ENCODE measurements around the gene NKX2-4.
"Not testable (repeated sequence)": the region's sequence is repeated elsewhere in the genome, so short reads cannot be mapped to it uniquely, and the experiment has no call there.

Gene NKX2-4

GRCh38 chr20:21433329-21433890 is 36.1 kb upstream of the NKX2-4 start:
- no peaks in the 10 kb centered on the region for H3K9me3 ChIP-seq

GRCh38 chr20:21432911-21433310 is 35.6 kb upstream of the NKX2-4 start:
- no peak for TF ChIP-seq CTCF (IDR thresholded peaks at IDR 0.05)

More at GRCh38 chr20:21433329-21433890, 36.1 kb upstream of the NKX2-4 start:
- no peaks in the 10 kb centered on the region for H3K36me3 ChIP-seq
- no peak overlapping the region for H3K27ac ChIP-seq
- H3K4me1 ChIP-seq (ENCODE audit: control insufficient read depth in 1 of 2, insufficient read depth in 1 of 2, low read depth in 1 of 2, low read length in 1 of 2): no peaks in the 10 kb centered on the region
- H3K4me3 ChIP-seq (ENCODE audit: low read depth in 1 of 2, low read length in 1 of 2): no peak overlapping the region
- no peak for TF ChIP-seq CTCF (IDR thresholded peaks at IDR 0.05)
- H3K27me3 ChIP-seq: peaks cover 83% of the 10 kb centered on the region

GRCh38 chr20:21430020-21430419 is 32.7 kb upstream of the NKX2-4 start:
- no peaks in the 10 kb centered on the region for H3K9me3 ChIP-seq
- H3K4me1 ChIP-seq (ENCODE audit: control insufficient read depth in 1 of 2, insufficient read depth in 1 of 2, low read depth in 1 of 2, low read length in 1 of 2): no peaks in the 10 kb centered on the region
- H3K27me3 ChIP-seq: peaks cover 72% of the 10 kb centered on the region
- H3K36me3 ChIP-seq: no peaks in the 10 kb centered on the region
- no peak for TF ChIP-seq CTCF (IDR thresholded peaks at IDR 0.05)
- no peak overlapping the region for H3K27ac ChIP-seq
- no peak overlapping the region for H3K4me3 ChIP-seq (ENCODE audit: low read depth in 1 of 2, low read length in 1 of 2)

More at GRCh38 chr20:21432911-21433310, 35.6 kb upstream of the NKX2-4 start:
- Histone ChIP-seq H3K4me1 (ENCODE audit: control insufficient read depth in 1 of 2, insufficient read depth in 1 of 2, low read depth in 1 of 2, low read length in 1 of 2) (no peaks in the 10 kb centered on the region), H3K4me3 (ENCODE audit: low read depth in 1 of 2, low read length in 1 of 2) (no peak overlapping the region), H3K9me3 (no peaks in the 10 kb centered on the region), H3K27ac (no peak overlapping the region), H3K27me3 (peaks cover 83% of the 10 kb centered on the region), H3K36me3 (no peaks in the 10 kb centered on the region)

DNA sequence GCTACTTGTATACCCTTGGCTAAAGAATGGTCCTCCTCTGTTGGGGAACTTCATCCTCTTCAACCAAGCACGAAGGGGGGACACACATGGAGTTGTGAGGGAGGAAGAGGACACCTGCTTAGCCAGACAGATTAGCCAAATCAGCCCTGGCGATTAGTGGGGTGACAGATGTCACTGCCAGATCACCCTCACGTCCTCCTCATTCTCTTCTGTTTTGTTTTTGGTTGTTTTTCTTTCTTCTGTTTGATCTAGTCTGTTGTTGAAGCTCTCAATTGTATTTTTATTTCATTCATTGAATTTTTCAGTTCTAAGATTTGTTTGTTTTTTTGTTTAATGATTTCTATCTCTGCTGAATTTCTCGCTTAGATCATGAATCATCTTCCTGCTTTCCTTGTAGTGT is 27.5 kb upstream of the NKX2-4 start:
- Histone ChIP-seq H3K36me3 (no peaks in the 10 kb centered on the region), H3K9me3 (peaks cover 3% of the 10 kb centered on the region), H3K4me3 (ENCODE audit: low read depth in 1 of 2, low read length in 1 of 2) (no peak overlapping the region), H3K27ac (no peak overlapping the region), H3K4me1 (ENCODE audit: control insufficient read depth in 1 of 2, insufficient read depth in 1 of 2, low read depth in 1 of 2, low read length in 1 of 2) (no peaks in the 10 kb centered on the region), H3K27me3 (peaks cover 41% of the 10 kb centered on the region)
- TF ChIP-seq CTCF (IDR thresholded peaks at IDR 0.05): no peak

DNA sequence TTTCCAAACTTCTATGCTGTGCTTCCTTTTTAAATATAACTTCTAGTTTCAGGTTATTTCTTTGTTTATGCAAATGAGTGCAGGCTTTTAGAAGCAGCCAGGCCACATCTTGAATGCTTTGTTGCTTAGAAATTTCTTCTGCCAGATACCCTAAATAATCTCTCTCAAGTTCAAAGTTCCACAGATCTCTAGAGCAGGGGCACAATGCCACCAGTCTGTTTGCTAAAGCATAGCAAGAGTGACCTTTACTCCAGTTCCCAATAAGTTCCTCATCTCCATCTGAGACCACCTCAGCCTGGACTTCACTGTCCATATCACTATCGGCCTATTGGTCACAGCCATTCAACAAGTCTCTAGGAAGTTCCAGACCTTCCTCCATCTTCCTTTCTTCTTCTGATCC is 26.4 kb upstream of the NKX2-4 start:
- not testable (repeated sequence) for H3K36me3 ChIP-seq; H3K4me1 ChIP-seq (ENCODE audit: control insufficient read depth in 1 of 2, insufficient read depth in 1 of 2, low read depth in 1 of 2, low read length in 1 of 2); H3K27ac ChIP-seq; H3K9me3 ChIP-seq; H3K4me3 ChIP-seq (ENCODE audit: low read depth in 1 of 2, low read length in 1 of 2)
- H3K27me3 ChIP-seq: peaks cover 38% of the 10 kb centered on the region

DNA sequence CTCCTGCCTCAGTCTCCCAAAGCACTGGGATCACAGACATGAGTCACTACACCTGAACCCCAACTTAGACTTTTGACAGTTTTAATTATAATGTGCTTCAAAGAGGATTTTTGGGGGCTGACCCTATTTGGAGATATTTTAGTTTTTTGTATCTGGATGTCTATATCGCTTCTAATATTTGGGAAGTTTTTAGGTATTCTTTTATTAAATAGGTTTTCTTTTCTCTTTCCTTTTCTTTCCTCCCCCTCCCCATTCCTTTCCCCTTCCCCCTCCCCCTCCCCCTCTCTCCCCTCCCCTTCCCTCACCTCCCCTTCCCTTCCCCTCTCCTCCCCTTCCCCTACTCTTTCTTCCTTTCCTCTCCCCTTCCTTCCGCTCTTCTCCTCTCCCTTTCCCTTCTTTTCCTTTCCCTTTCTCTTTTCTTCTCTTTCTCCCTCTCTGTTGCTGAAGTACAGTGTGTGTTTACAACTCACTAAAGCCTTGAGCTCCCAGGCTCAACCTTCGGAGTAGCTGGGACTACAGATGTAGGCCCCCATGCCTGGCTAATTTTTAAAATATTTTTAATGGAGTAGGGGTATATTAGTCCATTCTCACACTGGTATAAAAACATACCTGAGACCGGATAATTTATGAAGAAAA is 24.4 kb upstream of the NKX2-4 start:
- Histone ChIP-seq H3K27me3 (peaks cover 31% of the 10 kb centered on the region), H3K9me3 (peaks cover 3% of the 10 kb centered on the region), H3K4me1 (ENCODE audit: control insufficient read depth in 1 of 2, insufficient read depth in 1 of 2, low read depth in 1 of 2, low read length in 1 of 2) (no peaks in the 10 kb centered on the region), H3K4me3 (ENCODE audit: low read depth in 1 of 2, low read length in 1 of 2) (no peak overlapping the region), H3K36me3 (no peaks in the 10 kb centered on the region), H3K27ac (no peak overlapping the region)
- TF ChIP-seq CTCF (IDR thresholded peaks at IDR 0.05): no peak

GRCh38 chr20:21419147-21419546 is 21.8 kb upstream of the NKX2-4 start:
- not testable (repeated sequence) for H3K4me1 ChIP-seq (ENCODE audit: control insufficient read depth in 1 of 2, insufficient read depth in 1 of 2, low read depth in 1 of 2, low read length in 1 of 2); H3K36me3 ChIP-seq; H3K27ac ChIP-seq; H3K9me3 ChIP-seq; H3K4me3 ChIP-seq (ENCODE audit: low read depth in 1 of 2, low read length in 1 of 2)
- H3K27me3 ChIP-seq: peaks cover 47% of the 10 kb centered on the region

DNA sequence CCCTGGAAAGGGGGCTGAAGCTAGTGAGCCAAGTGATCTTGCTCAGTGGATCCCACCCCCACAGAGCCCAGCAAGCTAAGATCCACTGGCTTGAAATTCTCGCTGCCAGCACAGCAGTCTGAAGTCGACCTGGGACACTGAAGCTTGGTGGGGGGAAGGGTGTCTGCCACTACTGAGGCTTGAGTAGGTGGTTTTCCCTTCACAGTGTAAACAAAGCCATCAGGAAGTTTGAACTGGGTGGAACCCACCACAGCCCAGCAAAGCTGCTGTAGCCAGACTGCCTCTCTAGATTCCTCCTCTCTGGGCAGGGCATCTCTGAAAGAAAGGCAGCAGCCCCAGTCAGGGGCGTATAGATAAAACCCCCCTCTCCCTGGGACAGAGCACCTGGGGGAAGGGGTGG is 16.7 kb upstream of the NKX2-4 start:
- H3K4me1 ChIP-seq (ENCODE audit: control insufficient read depth in 1 of 2, insufficient read depth in 1 of 2, low read depth in 1 of 2, low read length in 1 of 2); H3K27ac ChIP-seq; H3K9me3 ChIP-seq; H3K36me3 ChIP-seq; H3K4me3 ChIP-seq (ENCODE audit: low read depth in 1 of 2, low read length in 1 of 2): not testable (repeated sequence)
- peaks cover 73% of the 10 kb centered on the region for H3K27me3 ChIP-seq
